HepG2 (cell line): ENCODE results near the gene TTLL1. TPM values are rescaled to one million over a fixed set of nuclear protein-coding genes. Genes with fewer than 3 reads are reported as not detected.

Experiments used
- BHLHE40 ChIP-seq: IDR thresholded peaks from 2 replicates; pipeline ENCODE4 v1.6.1; 2011; ENCODE audit warnings: low read length, improper control_type of control experiment
- DDIT3 ChIP-seq: sonication (generic); formaldehyde crosslinking; IDR thresholded peaks from 2 replicates; pipeline ENCODE4 v1.4.0; 2020; ENCODE audit warnings: mild to moderate bottlenecking, missing genetic modification reagents
- ERF ChIP-seq: IDR thresholded peaks from 2 replicates; pipeline ENCODE4 v1.6.1; 2018; ENCODE audit warnings: missing biosample characterization, missing genetic modification reagents
- HNF1A ChIP-seq, 2 experiments: sonication (generic) in 1 of 2; formaldehyde crosslinking in 1 of 2; IDR thresholded peaks; 2 replicates each; pipeline versions ENCODE4 v1.4.0 to v1.6.1; 2016 to 2020; ENCODE audit warnings: borderline replicate concordance in 1 of 2, low read depth in 1 of 2, mild to moderate bottlenecking in 1 of 2, missing genetic modification reagents in 1 of 2
- NFE2L2 ChIP-seq: fragments of 150-350 bp; IDR thresholded peaks from 2 replicates; pipeline ENCODE4 v1.6.1; 2014; ENCODE audit warnings: low read length
- RAD51 ChIP-seq: fragments of 450-650 bp; IDR thresholded peaks from 2 replicates; pipeline ENCODE4 v1.6.1; 2016; ENCODE audit warnings: borderline replicate concordance
- SP4 ChIP-seq: sonication (generic); formaldehyde crosslinking; IDR thresholded peaks from 2 replicates; pipeline ENCODE4 v1.8.1; 2023; ENCODE audit warnings: mild to moderate bottlenecking, missing genetic modification reagents
- SRSF9 ChIP-seq: fragments of 200-400 bp; formaldehyde crosslinking; IDR thresholded peaks from 2 replicates; pipeline ENCODE4 v1.6.1; 2018; ENCODE audit warnings: borderline replicate concordance, mild to moderate bottlenecking, low read depth, low read length; ENCODE audit not compliant: insufficient read depth, poor library complexity, severe bottlenecking
- TAF15 ChIP-seq: fragments of 200-400 bp; formaldehyde crosslinking; IDR thresholded peaks from one replicate; pipeline ENCODE4 v1.6.1; 2018; ENCODE audit warnings: mild to moderate bottlenecking, low read depth, low read length; ENCODE audit not compliant: poor library complexity, severe bottlenecking
- USF2 ChIP-seq, 2 experiments: sonication (generic) in 1 of 2; formaldehyde crosslinking in 1 of 2; IDR thresholded peaks; 2 replicates each; pipeline versions ENCODE4 v1.5.1 to v1.6.1; 2011 to 2020; ENCODE audit warnings: borderline replicate concordance in 1 of 2, low read depth in 1 of 2, low read length in 1 of 2, mild to moderate bottlenecking in 1 of 2, missing genetic modification reagents in 1 of 2, moderate library complexity in 1 of 2
- ZNF20 ChIP-seq: sonication (generic); formaldehyde crosslinking; IDR thresholded peaks from 2 replicates; pipeline ENCODE4 v1.4.0; 2020; ENCODE audit warnings: mild to moderate bottlenecking, moderate library complexity, missing genetic modification reagents
- ZNF468 ChIP-seq: sonication (generic); formaldehyde crosslinking; IDR thresholded peaks from 2 replicates; pipeline ENCODE4 v1.8.0; 2022; ENCODE audit warnings: mild to moderate bottlenecking, moderate library complexity, missing genetic modification reagents
- ZNF597 ChIP-seq: sonication (generic); formaldehyde crosslinking; IDR thresholded peaks from 2 replicates; pipeline ENCODE4 v1.5.0; 2020; ENCODE audit warnings: missing genetic modification reagents
- ZNF687 ChIP-seq: sonication (generic); formaldehyde crosslinking; IDR thresholded peaks from 2 replicates; pipeline ENCODE4 v1.5.1; 2020; ENCODE audit warnings: mild to moderate bottlenecking, missing genetic modification reagents, moderate library complexity
- ZNF850 ChIP-seq: sonication (generic); formaldehyde crosslinking; conservative IDR thresholded peaks from 2 replicates; pipeline ENCODE4 v1.9.0; 2021; ENCODE audit warnings: mild to moderate bottlenecking, missing genetic modification reagents
- polyA plus RNA-seq, 8 experiments: library from polyadenylated mRNA; depleted of rRNA in 3 of 8; stranded (reverse) in 7 of 8; unstranded in 1 of 8; fragments of >200 nt; fragmentation: Illumina TruSeq in 4 of 8; extraction: Trizol in 4 of 8; gene quantifications; 2 replicates each; pipeline versions ENCODE4 v1.2.1 to v1.2.3, GENCODE V29; 2011 to 2016; ENCODE audit warnings: low read depth in 4 of 8, missing spikeins in 1 of 8, mixed read lengths in 1 of 8; ENCODE audit not compliant: insufficient read depth in 1 of 8
- total RNA-seq, 5 experiments: library from RNA; depleted of rRNA; stranded (reverse); fragments of >200 nt; fragmentation: Illumina TruSeq; extraction: Trizol; gene quantifications; 2 replicates each; pipeline ENCODE4 v1.2.3, GENCODE V29; 2016; ENCODE audit warnings: low read depth in 1 of 5

The TTLL1 gene
- total and polyA plus RNA-seq, 2 of the 13 experiments (the other 11 are each of a cell fraction or from before 2014, with no cell fraction given), result 1.6 to 5.3 TPM

GRCh38 chr22:43042101-43042780 lies 47.0 kb downstream of the TTLL1 start (continued):
- TF ChIP-seq USF2 (IDR thresholded peaks at IDR 0.05; ENCODE audit: low read depth, low read length) (peak; percentile 60), USF2 (CRISPR knock-in tag; IDR thresholded peaks at IDR 0.05; ENCODE audit: borderline replicate concordance) (no peak; the same call in 1 of the 2 replicates), HNF1A (IDR thresholded peaks at IDR 0.05; ENCODE audit: low read depth) (no peak), HNF1A (CRISPR knock-in tag; IDR thresholded peaks at IDR 0.05; ENCODE audit: borderline replicate concordance) (no peak), RAD51 (0 out of 2 replicates have a peak, but pooled peaks have one; percentile 14), BHLHE40 (0 out of 2 replicates have a peak, but pooled peaks have one; percentile 40), ERF (CRISPR knock-in tag) (no peak), ZNF468 (CRISPR knock-in tag) (no peak), SP4 (CRISPR knock-in tag) (no peak), DDIT3 (CRISPR knock-in tag) (no peak), NFE2L2 (no peak), TAF15 (no peak), ZNF20 (CRISPR knock-in tag) (no peak), ZNF850 (CRISPR knock-in tag) (no peak), ZNF597 (CRISPR knock-in tag) (no peak), ZNF687 (CRISPR knock-in tag) (peak; percentile 36), SRSF9 (no peak)
